Calu3 (cell line): Measurements from ENCODE around the gene ST8SIA1. TPM values are rescaled to one million over a fixed set of nuclear protein-coding genes. Genes with fewer than 3 reads are reported as not detected.

ENCODE experiments used
- BruUV-seq: library from RNA; stranded (reverse); fragments of 400-500 nt; replicated peaks from 2 replicates; lab custom pipeline; 2021; lab: Mats Ljungman, UMichigan
- CTCF ChIA-PET: fragments of 300-600 bp; sonication (Branson Sonifier 250); formaldehyde crosslinking; loops from one replicate; lab custom pipeline; 2022; ENCODE audit warnings: antibody characterized with exemption; lab: Charles Lee
- DNase-seq: peaks from one replicate; pipeline ENCODE4 v3.0.0; 2022
- H3K27ac Mint-ChIP-seq: one replicate; pipeline ENCODE4 v1.8.0; 2022; ENCODE audit warnings: mixed read lengths; ENCODE audit not compliant: unreplicated experiment
- H3K27me3 Mint-ChIP-seq: one replicate; pipeline ENCODE4 v1.8.0; 2022; ENCODE audit warnings: mixed read lengths; ENCODE audit not compliant: unreplicated experiment
- H3K36me3 Mint-ChIP-seq: one replicate; pipeline ENCODE4 v1.8.0; 2022; ENCODE audit warnings: mild to moderate bottlenecking, moderate library complexity, mixed read lengths; ENCODE audit not compliant: insufficient read depth, unreplicated experiment
- H3K4me1 Mint-ChIP-seq: one replicate; pipeline ENCODE4 v1.8.0; 2022; ENCODE audit warnings: mild to moderate bottlenecking, low read depth, mixed read lengths; ENCODE audit not compliant: unreplicated experiment
- H3K4me3 Mint-ChIP-seq: one replicate; pipeline ENCODE4 v1.8.0; 2022; ENCODE audit warnings: mild to moderate bottlenecking, low read depth, moderate library complexity, mixed read lengths; ENCODE audit not compliant: unreplicated experiment
- H3K9me3 Mint-ChIP-seq: one replicate; pipeline ENCODE4 v1.8.0; 2022; ENCODE audit warnings: low read depth, mixed read lengths; ENCODE audit not compliant: unreplicated experiment
- intact Hi-C: fragments of 100-400 bp; cut with micrococcal nuclease; formaldehyde crosslinking; loops from one replicate; pipeline ENCODE4 v1.10.0; 2022; ENCODE audit not compliant: unreplicated experiment
- total RNA-seq: library from RNA; stranded (reverse); gene quantifications from 2 replicates; pipeline ENCODE4 v1.2.3, GENCODE V29; 2022
- TF ChIP-seq, protein P1 (sequence below): fragments of 200-600 bp; IDR thresholded peaks from one replicate; pipeline ENCODE4 v1.8.0; 2022; ENCODE audit warnings: antibody characterized with exemption; ENCODE audit not compliant: unreplicated experiment

The ST8SIA1 gene
- total RNA-seq, 1 experiment from 2014 or later = not detected

DNA sequence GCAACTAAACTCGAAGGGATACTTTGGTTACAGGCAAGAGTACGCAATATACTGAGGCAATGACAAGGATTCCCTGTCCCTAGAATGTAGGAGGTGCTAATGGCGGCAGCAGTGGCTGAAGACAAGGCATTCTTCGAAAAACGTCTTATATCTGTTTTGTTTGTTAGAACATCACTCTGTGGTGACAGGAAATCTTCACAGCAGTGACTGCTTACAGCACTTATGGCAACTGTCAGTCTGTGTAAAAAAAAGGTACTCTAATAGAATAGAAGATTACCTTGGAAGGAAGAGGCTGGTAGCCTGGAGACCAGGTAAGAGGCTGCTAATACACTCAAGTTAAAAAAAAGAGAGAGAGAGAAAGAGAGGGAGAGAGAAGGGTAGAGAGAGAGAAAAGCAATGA is 131.7 kb downstream of the ST8SIA1 start:
- peaks cover 26% of the 10 kb centered on the region for H3K27me3 Mint-ChIP-seq
- H3K4me1 Mint-ChIP-seq = no peaks in the 10 kb centered on the region
- CTCF ChIA-PET = no interaction called here
- H3K9me3 Mint-ChIP-seq = peaks cover 10% of the 10 kb centered on the region
- intact Hi-C loops = no loop called here
- H3K27ac Mint-ChIP-seq = no peak overlapping the region
- DNase-seq = no peak
- no peak overlapping the region for H3K4me3 Mint-ChIP-seq
- TF ChIP-seq, protein P1, sequence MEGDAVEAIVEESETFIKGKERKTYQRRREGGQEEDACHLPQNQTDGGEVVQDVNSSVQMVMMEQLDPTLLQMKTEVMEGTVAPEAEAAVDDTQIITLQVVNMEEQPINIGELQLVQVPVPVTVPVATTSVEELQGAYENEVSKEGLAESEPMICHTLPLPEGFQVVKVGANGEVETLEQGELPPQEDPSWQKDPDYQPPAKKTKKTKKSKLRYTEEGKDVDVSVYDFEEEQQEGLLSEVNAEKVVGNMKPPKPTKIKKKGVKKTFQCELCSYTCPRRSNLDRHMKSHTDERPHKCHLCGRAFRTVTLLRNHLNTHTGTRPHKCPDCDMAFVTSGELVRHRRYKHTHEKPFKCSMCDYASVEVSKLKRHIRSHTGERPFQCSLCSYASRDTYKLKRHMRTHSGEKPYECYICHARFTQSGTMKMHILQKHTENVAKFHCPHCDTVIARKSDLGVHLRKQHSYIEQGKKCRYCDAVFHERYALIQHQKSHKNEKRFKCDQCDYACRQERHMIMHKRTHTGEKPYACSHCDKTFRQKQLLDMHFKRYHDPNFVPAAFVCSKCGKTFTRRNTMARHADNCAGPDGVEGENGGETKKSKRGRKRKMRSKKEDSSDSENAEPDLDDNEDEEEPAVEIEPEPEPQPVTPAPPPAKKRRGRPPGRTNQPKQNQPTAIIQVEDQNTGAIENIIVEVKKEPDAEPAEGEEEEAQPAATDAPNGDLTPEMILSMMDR = no peak
- BruUV-seq = no TSS peak
- H3K36me3 Mint-ChIP-seq = no peaks in the 10 kb centered on the region

DNA sequence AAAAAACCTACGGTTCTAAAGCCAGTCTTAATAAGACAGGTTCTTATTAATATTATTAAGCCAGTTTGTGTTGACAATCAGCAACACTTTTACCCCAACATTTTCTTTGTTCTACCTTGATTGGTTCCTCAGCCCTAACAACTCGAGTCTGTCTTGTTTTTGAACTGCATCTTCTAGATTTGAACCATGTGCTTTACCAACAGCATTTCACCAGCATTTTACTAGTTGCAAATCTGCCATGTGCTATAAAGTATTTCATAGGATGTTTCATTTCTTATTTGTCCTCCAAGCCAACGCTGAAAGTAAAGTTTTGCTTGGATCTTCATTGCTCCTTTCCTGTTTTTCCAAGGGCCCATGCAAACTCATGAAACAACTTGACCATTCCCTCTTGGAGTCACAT is 133.4 kb downstream of the ST8SIA1 start:
- Mint-ChIP-seq H3K4me3 (no peak overlapping the region), H3K27ac (no peak overlapping the region), H3K27me3 (peaks cover 26% of the 10 kb centered on the region), H3K36me3 (no peaks in the 10 kb centered on the region), H3K4me1 (no peaks in the 10 kb centered on the region), H3K9me3 (peaks cover 10% of the 10 kb centered on the region)
- BruUV-seq = no TSS peak
- no peak for DNase-seq
- CTCF ChIA-PET = no interaction called here
- intact Hi-C loops = no loop called here
- TF ChIP-seq, protein P1 = no peak

DNA sequence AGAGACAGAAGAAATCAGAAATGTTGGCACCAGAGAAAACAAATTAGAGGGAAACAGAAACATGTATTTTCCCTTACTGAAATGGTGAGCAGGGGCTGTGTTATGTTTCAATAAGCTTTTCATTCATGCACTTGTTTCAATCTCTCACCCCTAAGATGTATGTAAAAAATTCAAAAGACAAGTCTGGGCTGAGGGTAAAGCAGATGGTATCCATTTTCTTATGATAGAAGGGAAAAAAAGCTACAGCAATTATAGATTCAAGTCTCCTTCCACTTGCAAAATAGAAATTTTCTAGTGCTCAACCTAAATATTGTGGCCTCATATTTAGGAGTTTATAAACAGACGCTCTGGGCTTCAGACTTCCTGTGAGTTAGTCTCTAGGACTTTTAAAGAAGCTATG is 138.3 kb downstream of the ST8SIA1 start:
- DNase-seq = no peak
- H3K27ac Mint-ChIP-seq = no peak overlapping the region
- BruUV-seq = no TSS peak
- no peaks in the 10 kb centered on the region for H3K36me3 Mint-ChIP-seq
- TF ChIP-seq, protein P1 = no peak
- no peak overlapping the region for H3K4me3 Mint-ChIP-seq
- H3K27me3 Mint-ChIP-seq = no peaks in the 10 kb centered on the region
- no peaks in the 10 kb centered on the region for H3K9me3 Mint-ChIP-seq
- intact Hi-C loops = no loop called here
- CTCF ChIA-PET = no interaction called here
- no peaks in the 10 kb centered on the region for H3K4me1 Mint-ChIP-seq

DNA sequence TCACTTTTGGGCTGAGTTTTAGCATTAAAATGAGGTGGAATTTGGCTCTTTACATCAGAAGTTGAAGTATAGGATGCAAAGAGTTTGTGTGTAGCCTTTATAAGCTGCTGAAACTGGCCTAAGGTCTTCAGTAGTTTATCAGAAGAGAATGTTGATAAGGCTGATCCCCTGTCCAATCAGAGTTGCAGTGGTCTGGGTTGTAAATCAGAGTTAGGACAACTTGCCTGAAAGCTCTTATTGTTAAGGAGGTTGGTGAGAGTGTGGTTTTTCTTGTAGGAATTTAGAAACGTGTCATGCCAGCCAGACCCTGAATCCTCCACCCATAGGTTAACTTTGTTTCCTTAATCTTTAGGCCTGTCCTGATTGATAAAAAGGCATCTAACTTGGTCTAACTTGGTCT is 143.5 kb downstream of the ST8SIA1 start:
- intact Hi-C loops = no loop called here
- H3K9me3 Mint-ChIP-seq = no peaks in the 10 kb centered on the region
- no peak overlapping the region for H3K4me3 Mint-ChIP-seq
- no peaks in the 10 kb centered on the region for H3K27me3 Mint-ChIP-seq
- BruUV-seq = no TSS peak
- no peaks in the 10 kb centered on the region for H3K4me1 Mint-ChIP-seq
- CTCF ChIA-PET = no interaction called here
- DNase-seq = no peak
- no peak overlapping the region for H3K27ac Mint-ChIP-seq
- H3K36me3 Mint-ChIP-seq = no peaks in the 10 kb centered on the region
- TF ChIP-seq, protein P1 = no peak

DNA sequence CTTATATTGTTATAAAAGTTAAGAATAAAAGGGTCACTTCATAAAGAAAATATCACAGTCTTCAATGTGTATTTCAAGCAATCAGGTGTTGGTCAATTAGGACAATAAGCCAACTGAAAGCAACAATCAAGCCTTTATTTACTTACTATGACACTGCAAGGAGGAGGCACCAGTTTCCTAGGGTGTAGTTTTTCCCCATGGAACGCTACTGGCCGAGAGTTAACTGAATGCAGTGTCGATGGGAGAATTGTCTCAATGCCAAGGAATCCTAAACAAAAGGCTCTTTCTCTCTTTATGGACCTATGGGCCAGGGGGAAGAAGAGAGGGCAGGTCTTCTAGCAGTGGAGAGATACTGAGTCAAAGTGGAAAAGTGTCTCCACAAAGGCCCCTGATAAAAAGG is 146.1 kb downstream of the ST8SIA1 start:
- CTCF ChIA-PET = no interaction called here
- no peaks in the 10 kb centered on the region for H3K4me1 Mint-ChIP-seq
- H3K36me3 Mint-ChIP-seq = no peaks in the 10 kb centered on the region
- H3K4me3 Mint-ChIP-seq = no peak overlapping the region
- intact Hi-C loops = no loop called here
- no peak overlapping the region for H3K27ac Mint-ChIP-seq
- DNase-seq = no peak
- BruUV-seq = no TSS peak
- no peaks in the 10 kb centered on the region for H3K27me3 Mint-ChIP-seq
- H3K9me3 Mint-ChIP-seq = no peaks in the 10 kb centered on the region
- TF ChIP-seq, protein P1 = no peak
